Sigmoid colon (tissue), 7 donors: ENCODE results near the gene MME. TPM values are rescaled to one million over a fixed set of nuclear protein-coding genes. Genes with fewer than 3 reads are reported as not detected.
"Not testable (repeated sequence)": the region's sequence is repeated elsewhere in the genome, so short reads cannot be mapped to it uniquely, and the experiment has no call there.

Experiments
- DNase-seq: peaks from one replicate; pipeline ENCODE4 v3.0.0-alpha.2; 2019
- H3K27ac ChIP-seq, 4 donors: fragments of 200-600 bp; sonication (generic); one replicate each; pipeline ENCODE4 v1.5.1; 2016 to 2019; ENCODE audit warnings: mild to moderate bottlenecking in 1 of 4
- H3K27me3 ChIP-seq, 3 donors: fragments of 200-600 bp; sonication (generic); one replicate each; pipeline ENCODE4 v1.5.1; 2019; ENCODE audit warnings: mild to moderate bottlenecking in 1 of 3
- H3K36me3 ChIP-seq, 4 donors: fragments of 200-600 bp; sonication (generic); one replicate each; pipeline ENCODE4 v1.5.1; 2016 to 2019
- H3K4me1 ChIP-seq, 4 donors: fragments of 200-600 bp; sonication (generic); one replicate each; pipeline ENCODE4 v1.5.1; 2017 to 2019
- H3K4me3 ChIP-seq, 4 donors: fragments of 200-600 bp; sonication (generic); one replicate each; pipeline ENCODE4 v1.5.1; 2017 to 2019; ENCODE audit warnings: mild to moderate bottlenecking in 2 of 4, moderate library complexity in 1 of 4
- H3K9me3 ChIP-seq, 4 donors: fragments of 200-600 bp in 3 of 4; sonication (generic) in 3 of 4; one replicate each; pipeline versions ENCODE4 v1.5.1 to v1.6.1; 2013 to 2019
- CTCF ChIP-seq, 4 experiments: fragments of 450-650 bp in 3 of 4; fragments of 200-600 bp in 1 of 4; IDR thresholded peaks; one replicate each; pipeline ENCODE4 v1.5.1; 2016 to 2019; ENCODE audit warnings: antibody characterized with exemption in 4 of 4, mild to moderate bottlenecking in 3 of 4, moderate library complexity in 2 of 4
- EP300 ChIP-seq, 4 donors: sonication (generic); formaldehyde crosslinking; IDR thresholded peaks; one replicate each; pipeline ENCODE4 v1.6.1; 2017; ENCODE audit warnings: antibody characterized with exemption in 4 of 4
- POLR2A ChIP-seq, 2 donors: fragments of 450-650 bp; IDR thresholded peaks; one replicate each; pipeline ENCODE4 v1.6.1; 2016; ENCODE audit warnings: antibody characterized with exemption in 2 of 2, mild to moderate bottlenecking in 2 of 2, moderate library complexity in 2 of 2
- POLR2AphosphoS5 ChIP-seq, 4 donors: sonication (generic); formaldehyde crosslinking; IDR thresholded peaks; one replicate each; pipeline ENCODE4 v1.6.1; 2017; ENCODE audit warnings: antibody characterized with exemption in 4 of 4
- WGBS, 2 donors: extraction: QIAGEN DNeasy Blood & Tissue Kit; methylation state at CpG; one replicate each; pipeline ENCODE4 v1.1.7; 2013; 5-methylcytosine and 5-hydroxymethylcytosine counted together
- intact Hi-C: fragments of 100-400 bp; cut with DNase I; formaldehyde crosslinking; loops from one replicate; pipeline ENCODE4 v1.15.1; 2023
- polyA plus RNA-seq, 3 donors: library from polyadenylated mRNA; stranded (reverse); fragments of 200-250 nt; gene quantifications; one replicate each; pipeline ENCODE4 v1.2.3, GENCODE V29; 2013
- total RNA-seq, 4 donors: library from RNA; depleted of rRNA; stranded (reverse); fragments of >200 nt; gene quantifications; one replicate each; pipeline ENCODE4 v1.1.0, GENCODE V29; 2016
- donor health status: healthy with polysubstance abuse.
- donor health status: Bipolar disorder and iron deficiency.
- donor health status: healthy.

The MME gene
- total and polyA plus RNA-seq, 7 donors = 0.46 to 5.0 (median 1.1) TPM

- no peaks in the 10 kb centered on the region for H3K36me3 ChIP-seq
- no peak overlapping the region for H3K27ac ChIP-seq
- no peak overlapping the region for H3K4me3 ChIP-seq
- 88 to 90% methylated on average over 2 of the region's 2 CpGs for WGBS, 2 donors
- no peaks in the 10 kb centered on the region for H3K9me3 ChIP-seq
- TF ChIP-seq EP300 (IDR thresholded peaks at IDR 0.05) = no peak
- TF ChIP-seq POLR2A (IDR thresholded peaks at IDR 0.05) = no peak
- TF ChIP-seq CTCF (IDR thresholded peaks at IDR 0.05) = no peak
- no peak for TF ChIP-seq POLR2AphosphoS5 (IDR thresholded peaks at IDR 0.05)
- DNase-seq = no peak
- no peaks in the 10 kb centered on the region for H3K27me3 ChIP-seq
- intact Hi-C loops = no loop called here
- no peaks in the 10 kb centered on the region for H3K4me1 ChIP-seq
Measured at GRCh38 chr3:155129396-155129795, 49.3 kb downstream of the MME start.

GRCh38 chr3:155130001-155130400 lies 49.9 kb downstream of the MME start:
- no peak for DNase-seq
- no peak overlapping the region for H3K4me3 ChIP-seq
- intact Hi-C loops = no loop called here
- H3K4me1 ChIP-seq = no peaks in the 10 kb centered on the region
- H3K36me3 ChIP-seq = no peaks in the 10 kb centered on the region
- no peaks in the 10 kb centered on the region for H3K27me3 ChIP-seq
- no peak overlapping the region for H3K27ac ChIP-seq
- H3K9me3 ChIP-seq = no peaks in the 10 kb centered on the region
- TF ChIP-seq EP300 (IDR thresholded peaks at IDR 0.05) (no peak), POLR2AphosphoS5 (IDR thresholded peaks at IDR 0.05) (no peak), CTCF (IDR thresholded peaks at IDR 0.05) (no peak), POLR2A (IDR thresholded peaks at IDR 0.05) (no peak)

- Histone ChIP-seq H3K27ac (no peak overlapping the region), H3K27me3 (no peaks in the 10 kb centered on the region), H3K4me3 (no peak overlapping the region), H3K9me3 (no peaks in the 10 kb centered on the region), H3K4me1 (no peaks in the 10 kb centered on the region), H3K36me3 (no peaks in the 10 kb centered on the region)
- TF ChIP-seq POLR2A (IDR thresholded peaks at IDR 0.05) (no peak), POLR2AphosphoS5 (IDR thresholded peaks at IDR 0.05) (no peak), EP300 (IDR thresholded peaks at IDR 0.05) (no peak), CTCF (IDR thresholded peaks at IDR 0.05) (no peak)
- intact Hi-C loops = no loop called here
- WGBS, 2 donors = 83 to 88% methylated on average over 4 of the region's 4 CpGs
- no peak for DNase-seq
Measured at GRCh38 chr3:155131104-155131503, 51.0 kb downstream of the MME start.

GRCh38 chr3:155134311-155134710 lies 54.2 kb downstream of the MME start:
- DNase-seq, H3K36me3 ChIP-seq, H3K27me3 ChIP-seq, H3K4me1 ChIP-seq, H3K27ac ChIP-seq, intact Hi-C loops, H3K4me3 ChIP-seq, H3K9me3 ChIP-seq: not testable (repeated sequence)
- 68 to 69% methylated on average over 1 of the region's 1 CpG for WGBS, 2 donors

GRCh38 chr3:155135003-155135402 lies 54.9 kb downstream of the MME start:
- intact Hi-C loops = no loop called here
- Histone ChIP-seq H3K4me3 (no peak overlapping the region), H3K9me3 (no peaks in the 10 kb centered on the region), H3K27ac (no peak overlapping the region), H3K36me3 (no peaks in the 10 kb centered on the region), H3K27me3 (no peaks in the 10 kb centered on the region), H3K4me1 (no peaks in the 10 kb centered on the region)
- TF ChIP-seq EP300 (IDR thresholded peaks at IDR 0.05) (no peak), POLR2AphosphoS5 (IDR thresholded peaks at IDR 0.05) (no peak), POLR2A (IDR thresholded peaks at IDR 0.05) (no peak), CTCF (IDR thresholded peaks at IDR 0.05) (no peak)
- DNase-seq = no peak
